Body of pancreas (tissue), 4 donors: ENCODE measurements around the gene SENP7. TPM values are rescaled to one million over a fixed set of nuclear protein-coding genes. Genes with fewer than 3 reads are reported as not detected.

Source experiments
- ATAC-seq: fragments of 150-250 bp; one replicate; pipeline ENCODE4 v1.9.1; 2016
- DNase-seq, 4 donors: peaks; one replicate each; pipeline ENCODE4 v3.0.0-alpha.2; 2019
- H3K27ac ChIP-seq, 4 donors: fragments of 200-600 bp; sonication (generic); 1 replicate in 3 of 4; 2 replicates in 1 of 4; pipeline versions ENCODE4 v1.5.1 to v1.6.1; 2016 to 2019; ENCODE audit warnings: mild to moderate bottlenecking in 1 of 4, mixed read lengths in 1 of 4, moderate library complexity in 1 of 4
- H3K27me3 ChIP-seq, 2 donors: fragments of 200-600 bp; sonication (generic); one replicate each; pipeline ENCODE4 v1.6.0; 2016; ENCODE audit warnings: mild to moderate bottlenecking in 1 of 2
- H3K36me3 ChIP-seq, 2 donors: fragments of 200-600 bp; sonication (generic); replicated peaks in 1 of 2; 2 replicates each; pipeline ENCODE4 v1.5.1; 2016; ENCODE audit warnings: low read depth in 2 of 2; ENCODE audit not compliant: insufficient read depth in 1 of 2
- H3K4me1 ChIP-seq: fragments of 200-600 bp; sonication (generic); one replicate; pipeline ENCODE4 v1.6.0; 2016
- H3K4me3 ChIP-seq, 2 donors: fragments of 200-600 bp; sonication (generic); 1 replicate in 1 of 2; 2 replicates in 1 of 2; pipeline ENCODE4 v1.5.1; 2016 to 2019
- H3K9me3 ChIP-seq, 3 donors: fragments of 200-600 bp; sonication (generic); 1 replicate in 2 of 3; 2 replicates in 1 of 3; pipeline ENCODE4 v1.5.1; 2016
- POLR2A ChIP-seq, 3 donors: fragments of 450-650 bp; IDR thresholded peaks; one replicate each; pipeline ENCODE4 v1.6.1; 2016; ENCODE audit warnings: antibody characterized with exemption in 3 of 3, mild to moderate bottlenecking in 2 of 3
- WGBS, 2 donors: methylation state at CpG; one replicate each; pipeline ENCODE4 v1.1.5; 2017; 5-methylcytosine and 5-hydroxymethylcytosine counted together
- intact Hi-C: fragments of 100-400 bp; cut with DNase I; formaldehyde crosslinking; loops from one replicate; pipeline ENCODE4 v1.15.1; 2023
- total RNA-seq, 2 donors: library from RNA; depleted of rRNA; stranded (reverse); fragments of >200 nt; gene quantifications; one replicate each; pipeline ENCODE4 v1.1.0, GENCODE V29; 2016
- TF ChIP-seq, protein P1 (sequence below), 7 experiments: fragments of 450-650 bp in 4 of 7; fragments of 200-600 bp in 3 of 7; sonication (generic) in 3 of 7; IDR thresholded peaks; one replicate each; pipeline ENCODE4 v1.5.1; 2016 to 2019; ENCODE audit warnings: antibody characterized with exemption in 7 of 7

SENP7 gene
- total RNA-seq, 2 donors from 2014 or later: 23.1 to 23.4 TPM

DNA sequence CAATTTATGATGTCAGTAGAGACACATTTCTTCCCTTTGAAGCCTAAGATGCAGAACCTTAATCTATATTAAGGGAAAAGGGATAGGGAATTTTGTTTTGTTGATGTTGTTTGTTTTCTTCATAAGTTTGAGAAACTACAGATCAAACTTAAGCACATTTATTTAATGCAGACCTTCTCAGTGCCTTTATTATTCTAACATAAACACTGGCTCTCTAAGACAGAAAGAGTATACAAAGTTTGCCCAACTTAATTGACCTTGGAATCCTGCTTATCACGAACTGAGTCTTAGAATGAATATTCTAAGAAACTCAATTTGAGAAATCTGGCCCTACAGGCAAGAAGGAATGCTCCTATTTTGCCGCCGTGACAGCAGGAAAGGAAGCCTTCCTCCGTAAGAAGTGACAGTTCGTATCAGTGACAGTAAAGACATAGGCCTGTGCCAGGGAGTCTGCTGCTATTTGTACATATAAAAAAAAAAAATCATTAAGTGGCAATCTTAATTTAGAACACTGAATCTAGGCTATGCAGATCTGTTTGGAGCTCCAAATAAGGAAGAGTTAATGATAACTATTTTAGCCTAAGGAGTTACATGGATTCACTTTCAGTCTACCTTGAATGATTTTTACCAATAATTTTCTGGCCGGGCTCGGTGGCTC is 183.9 kb downstream of the SENP7 start:
- Histone ChIP-seq H3K4me1 (no peaks in the 10 kb centered on the region), H3K27ac (no peak overlapping the region), H3K4me3 (no peak overlapping the region), H3K9me3 (no peaks in the 10 kb centered on the region), H3K27me3 (no peaks in the 10 kb centered on the region), H3K36me3 (peaks cover 0 to 1% of the 10 kb centered on the region in 2 donors)
- 94 to 96% methylated on average over 7 of the region's 7 CpGs for WGBS, 2 donors
- no peak for DNase-seq
- intact Hi-C loops: no loop called here
- TF ChIP-seq POLR2A (IDR thresholded peaks at IDR 0.05): no peak
- TF ChIP-seq, protein P1, sequence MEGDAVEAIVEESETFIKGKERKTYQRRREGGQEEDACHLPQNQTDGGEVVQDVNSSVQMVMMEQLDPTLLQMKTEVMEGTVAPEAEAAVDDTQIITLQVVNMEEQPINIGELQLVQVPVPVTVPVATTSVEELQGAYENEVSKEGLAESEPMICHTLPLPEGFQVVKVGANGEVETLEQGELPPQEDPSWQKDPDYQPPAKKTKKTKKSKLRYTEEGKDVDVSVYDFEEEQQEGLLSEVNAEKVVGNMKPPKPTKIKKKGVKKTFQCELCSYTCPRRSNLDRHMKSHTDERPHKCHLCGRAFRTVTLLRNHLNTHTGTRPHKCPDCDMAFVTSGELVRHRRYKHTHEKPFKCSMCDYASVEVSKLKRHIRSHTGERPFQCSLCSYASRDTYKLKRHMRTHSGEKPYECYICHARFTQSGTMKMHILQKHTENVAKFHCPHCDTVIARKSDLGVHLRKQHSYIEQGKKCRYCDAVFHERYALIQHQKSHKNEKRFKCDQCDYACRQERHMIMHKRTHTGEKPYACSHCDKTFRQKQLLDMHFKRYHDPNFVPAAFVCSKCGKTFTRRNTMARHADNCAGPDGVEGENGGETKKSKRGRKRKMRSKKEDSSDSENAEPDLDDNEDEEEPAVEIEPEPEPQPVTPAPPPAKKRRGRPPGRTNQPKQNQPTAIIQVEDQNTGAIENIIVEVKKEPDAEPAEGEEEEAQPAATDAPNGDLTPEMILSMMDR (IDR thresholded peaks at IDR 0.05): no peak
- no peak for ATAC-seq

DNA sequence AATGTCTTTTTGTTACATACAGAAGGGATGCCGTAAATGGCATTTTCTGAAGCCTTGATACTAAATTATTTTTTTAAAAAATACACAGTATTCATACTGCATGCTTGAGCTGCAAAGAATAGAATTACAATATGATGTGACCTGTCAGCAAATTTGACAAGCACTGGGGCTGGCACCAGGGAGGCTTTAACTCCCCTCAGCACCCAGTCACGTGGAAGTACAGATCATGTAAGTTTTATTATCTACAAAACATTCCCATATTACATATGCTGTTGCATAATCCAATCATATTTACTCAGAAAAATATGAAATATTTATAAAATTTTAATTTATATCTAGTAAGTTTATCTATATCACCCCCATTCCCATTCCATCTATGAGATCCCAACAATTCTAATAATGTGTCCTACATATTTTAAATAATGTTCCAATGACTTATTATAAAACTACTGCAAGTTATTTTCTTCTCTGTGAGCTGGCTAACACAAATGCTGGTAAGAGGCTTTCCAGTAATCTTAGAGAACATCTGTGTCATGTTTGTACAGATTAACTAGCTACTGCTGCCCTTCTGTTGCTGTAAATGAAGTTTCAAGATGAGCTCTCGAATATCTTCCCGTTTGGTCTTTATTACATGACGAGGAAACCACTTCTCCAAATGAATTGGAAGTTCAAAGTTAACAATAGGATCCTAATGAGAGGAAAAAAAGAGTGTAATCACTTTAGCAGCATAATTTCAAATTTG is 187.4 kb downstream of the SENP7 start:
- no peak for TF ChIP-seq POLR2A (IDR thresholded peaks at IDR 0.05)
- TF ChIP-seq, protein P1 (IDR thresholded peaks at IDR 0.05): no peak
- H3K9me3 ChIP-seq: no peaks in the 10 kb centered on the region
- 87% methylated on average over 5 of the region's 5 CpGs for WGBS, 2 donors
- no peaks in the 10 kb centered on the region for H3K4me1 ChIP-seq
- intact Hi-C loops: no loop called here
- H3K4me3 ChIP-seq: no peak overlapping the region
- H3K27me3 ChIP-seq: no peaks in the 10 kb centered on the region
- DNase-seq: no peak
- peaks cover 0 to 1% of the 10 kb centered on the region in 2 donors for H3K36me3 ChIP-seq
- no peak overlapping the region for H3K27ac ChIP-seq
- ATAC-seq: no peak

DNA sequence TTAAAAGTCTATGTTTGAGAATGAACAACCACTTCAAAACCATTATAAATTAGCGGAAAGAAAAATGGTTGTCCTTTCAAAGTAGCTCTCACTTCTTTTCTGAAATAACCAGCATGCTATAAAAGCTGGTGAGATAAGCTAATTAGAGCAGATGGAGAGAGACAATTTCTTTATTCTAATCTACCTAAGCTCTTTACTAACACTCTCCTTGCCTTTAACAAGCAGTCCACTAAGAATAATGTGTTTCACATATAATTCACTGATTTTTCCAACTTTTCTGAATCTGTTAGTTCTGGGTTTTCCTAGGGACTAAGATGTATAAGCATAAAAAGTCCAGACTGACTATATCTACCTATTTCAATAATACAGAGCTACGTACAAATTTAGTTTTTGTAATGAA is 192.5 kb downstream of the SENP7 start, which contains the start of gene IMPG2:
TSS of gene IMPG2 (minus strand) at position 101 of the 400 bp plus-strand sequence. CDS start 203 bp downstream, outside the sequence.
- Histone ChIP-seq H3K4me1 (no peaks in the 10 kb centered on the region), H3K36me3 (no peaks in the 10 kb centered on the region), H3K27me3 (no peaks in the 10 kb centered on the region), H3K9me3 (no peaks in the 10 kb centered on the region), H3K27ac (no peak within 1 kb of the TSS), H3K4me3 (no peak within 1 kb of the TSS)
- ATAC-seq (no peak), DNase-seq (no peak)
- intact Hi-C loops: no loop called here
- WGBS, 2 donors: 95% methylated on average over 2 of the region's 2 CpGs
- TF ChIP-seq, protein P1 (IDR thresholded peaks at IDR 0.05): no peak
- TF ChIP-seq POLR2A (IDR thresholded peaks at IDR 0.05): no peak

DNA sequence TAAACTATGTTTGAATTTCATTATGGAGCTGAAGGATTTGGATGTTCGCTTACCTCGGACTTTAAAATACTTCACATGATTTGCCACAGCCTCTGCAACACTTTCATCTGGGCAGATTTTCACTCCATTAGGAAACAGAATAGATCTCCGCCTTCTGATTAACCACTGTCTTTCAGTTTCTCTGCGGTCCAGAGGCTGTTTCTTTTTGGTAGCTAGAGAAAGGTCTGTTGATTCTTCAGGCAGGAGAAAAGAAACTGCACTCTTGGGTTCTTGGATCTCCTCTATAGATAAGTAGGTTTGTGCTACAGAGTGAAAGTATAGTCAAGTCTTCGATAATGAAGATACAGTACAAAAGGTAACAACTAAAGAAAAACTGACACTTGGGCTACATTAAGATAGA is 193.5 kb downstream of the SENP7 start:
- H3K27me3 ChIP-seq: no peaks in the 10 kb centered on the region
- ATAC-seq: no peak
- H3K27ac ChIP-seq: no peak overlapping the region
- no peaks in the 10 kb centered on the region for H3K4me1 ChIP-seq
- no peak for DNase-seq
- H3K36me3 ChIP-seq: no peaks in the 10 kb centered on the region
- WGBS, 2 donors: 57 to 75% methylated on average over 5 of the region's 5 CpGs
- no peak overlapping the region for H3K4me3 ChIP-seq
- TF ChIP-seq, protein P1 (IDR thresholded peaks at IDR 0.05): no peak
- no peak for TF ChIP-seq POLR2A (IDR thresholded peaks at IDR 0.05)
- intact Hi-C loops: no loop called here
- H3K9me3 ChIP-seq: no peaks in the 10 kb centered on the region
